HG03045 (cell line): ENCODE data around the gene NFATC1.
"Not testable (repeated sequence)": the region's sequence is repeated elsewhere in the genome, so short reads cannot be mapped to it uniquely, and the experiment has no call there.

ENCODE experiments used
- ATAC-seq: cut with Tn5 transposase; IDR thresholded peaks from one replicate; pipeline ENCODE4 v1.9.1; 2021; ENCODE audit warnings: mild to moderate bottlenecking, moderate library complexity; ENCODE audit not compliant: unreplicated experiment

Gene NFATC1

GRCh38 chr18:79469751-79470505 is 74.2 kb downstream of the NFATC1 start:
- ATAC-seq, result no peak

DNA sequence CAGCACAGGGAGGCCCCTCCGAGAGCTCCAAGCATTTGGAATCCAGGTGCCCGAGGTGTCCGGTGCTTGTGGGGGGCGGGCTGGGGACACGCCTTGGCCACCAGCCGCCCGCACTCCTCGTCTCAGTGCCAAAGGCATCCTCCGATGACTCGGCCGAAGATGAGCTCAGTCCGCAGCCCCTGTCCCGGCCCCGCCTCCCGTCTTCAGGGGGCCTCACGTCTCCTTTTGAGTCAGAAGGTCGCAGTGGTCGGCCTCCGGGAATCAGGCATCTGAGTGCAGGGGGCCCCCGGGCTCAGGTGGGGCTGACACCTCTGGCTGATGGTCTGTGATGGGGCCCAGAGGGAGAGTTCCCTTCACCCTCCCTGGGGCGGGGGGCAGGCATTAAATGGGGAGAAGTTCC is 74.8 kb downstream of the NFATC1 start:
- ATAC-seq, result no peak

- no peak for ATAC-seq
Observed at GRCh38 chr18:79471046-79471445, 75.3 kb downstream of the NFATC1 start.

- ATAC-seq, result no peak
Observed at GRCh38 chr18:79471597-79471996, 75.9 kb downstream of the NFATC1 start.

GRCh38 chr18:79472176-79472575 is 76.4 kb downstream of the NFATC1 start:
- no peak for ATAC-seq

- ATAC-seq, result no peak
Observed at GRCh38 chr18:79472946-79473345, 77.2 kb downstream of the NFATC1 start.

GRCh38 chr18:79476031-79476917 is 80.5 kb downstream of the NFATC1 start:
- ATAC-seq, result no peak

DNA sequence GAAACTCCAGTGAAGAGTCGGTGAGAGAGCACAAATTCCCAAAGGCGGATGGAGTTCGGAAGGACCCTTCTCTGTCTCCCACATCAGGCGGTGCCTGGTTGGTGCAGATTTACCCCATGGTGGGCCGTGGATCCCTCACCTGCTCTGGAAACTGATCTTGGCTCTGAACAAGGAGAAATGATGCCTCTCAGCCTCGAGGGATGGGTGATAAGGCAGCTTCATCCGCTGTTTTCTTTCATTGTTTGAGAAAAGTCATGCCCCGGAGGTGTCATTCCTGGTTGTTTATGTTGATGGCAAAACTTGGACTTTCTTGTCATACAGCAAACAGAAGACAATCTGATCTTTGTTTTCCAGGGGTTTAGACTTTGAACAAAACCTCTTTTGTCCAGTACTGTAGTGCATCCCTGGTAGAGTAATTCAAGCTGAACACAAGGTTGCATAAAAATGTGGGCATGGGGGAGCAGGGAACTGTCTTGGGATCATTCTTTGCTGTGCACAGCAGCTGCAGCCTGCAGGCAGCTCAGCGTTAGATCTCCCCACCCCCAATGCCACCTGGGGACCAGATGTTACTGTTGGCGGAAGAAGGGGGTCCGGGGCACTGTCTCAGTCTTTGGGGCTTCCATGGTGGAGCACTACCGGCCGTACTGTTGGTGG is 81.3 kb downstream of the NFATC1 start:
- ATAC-seq, result no peak

- no peak for ATAC-seq
Observed at GRCh38 chr18:79477711-79478483, 82.2 kb downstream of the NFATC1 start.

- ATAC-seq, result no peak
Observed at GRCh38 chr18:79478484-79479115, 82.9 kb downstream of the NFATC1 start.

DNA sequence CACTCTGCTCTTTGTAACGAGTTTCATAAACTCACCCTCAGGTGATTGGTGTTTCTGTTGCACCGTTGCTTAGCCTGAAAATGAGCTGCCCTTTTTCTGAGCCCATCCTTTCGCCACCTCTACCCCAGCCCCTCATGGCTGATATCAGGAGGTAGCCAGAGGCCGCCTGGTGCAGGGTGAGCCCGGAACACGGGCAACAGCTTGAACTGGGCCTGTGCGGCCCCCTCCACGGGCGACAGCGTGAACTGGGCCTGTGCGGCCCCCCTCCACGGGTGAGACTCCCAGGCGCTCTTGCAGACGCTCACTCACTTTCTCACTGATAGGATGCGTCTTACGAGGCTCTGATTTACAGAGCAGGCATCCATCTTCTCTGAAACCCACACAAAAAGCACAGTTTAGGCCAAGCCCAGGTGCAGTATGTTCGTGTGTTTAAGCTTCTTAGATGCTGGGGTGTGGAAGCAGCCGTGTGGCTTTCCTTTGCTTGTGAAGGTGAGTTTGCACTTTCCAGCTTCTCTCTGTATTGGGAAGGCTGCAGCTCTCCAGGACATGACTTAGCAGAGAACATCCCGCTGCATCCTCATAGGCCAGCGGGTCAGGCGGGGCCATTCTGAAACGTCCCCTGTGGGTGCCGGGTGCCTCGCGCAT is 83.5 kb downstream of the NFATC1 start:
- no peak for ATAC-seq

DNA sequence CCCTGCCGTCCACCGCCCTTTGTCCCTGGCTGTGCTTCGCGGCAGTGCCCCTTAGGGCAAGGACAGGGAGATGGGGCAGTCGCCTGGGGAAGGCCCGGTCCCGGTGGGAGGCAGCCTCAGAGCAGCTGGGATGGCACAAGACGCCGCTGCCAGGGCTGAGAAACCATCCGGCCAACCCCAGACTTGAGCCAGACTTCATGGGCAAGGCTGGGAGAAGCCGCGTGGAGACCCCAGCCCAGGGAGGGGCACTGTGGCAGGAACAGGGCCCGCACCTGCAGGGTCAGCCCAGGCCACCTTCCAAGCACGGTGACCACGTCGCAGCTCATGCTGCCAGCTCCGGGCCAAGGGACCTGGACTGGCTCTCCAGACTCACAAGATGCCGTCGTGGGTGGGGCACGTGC is 84.0 kb downstream of the NFATC1 start:
- ATAC-seq, result no peak

GRCh38 chr18:79480171-79481045 is 84.7 kb downstream of the NFATC1 start:
- ATAC-seq, result no peak

- ATAC-seq, result no peak
Observed at GRCh38 chr18:79481046-79481790, 85.5 kb downstream of the NFATC1 start.

GRCh38 chr18:79483393-79483792 is 87.7 kb downstream of the NFATC1 start:
- ATAC-seq, result not testable (repeated sequence)

DNA sequence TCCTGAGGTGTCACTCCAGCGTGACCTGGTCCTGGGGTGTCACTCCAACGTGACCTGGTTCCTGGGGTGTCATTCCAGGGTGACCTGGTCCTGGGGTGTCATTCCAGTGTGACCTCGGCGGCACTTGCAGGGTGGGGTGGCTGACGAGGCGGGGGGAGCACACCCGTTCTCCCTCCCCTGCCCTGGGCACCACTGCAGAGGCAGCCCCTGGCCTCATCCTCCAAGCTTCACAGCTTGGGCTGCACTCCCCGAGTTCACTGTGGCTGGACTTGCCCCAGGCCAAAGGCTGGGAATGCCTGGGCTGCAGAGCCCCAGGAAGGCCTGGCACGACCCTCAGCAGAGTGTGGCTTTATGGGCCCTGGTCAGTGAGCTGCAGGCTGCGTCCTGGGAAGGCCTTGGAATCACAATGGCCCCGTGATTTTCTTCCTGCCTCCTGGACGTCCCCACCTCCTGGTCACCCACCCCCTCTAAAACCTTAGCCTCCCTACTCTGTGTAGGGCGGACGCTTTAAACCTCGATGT is 88.3 kb downstream of the NFATC1 start:
- no peak for ATAC-seq

- no peak for ATAC-seq
Observed at GRCh38 chr18:79484661-79485621, 89.2 kb downstream of the NFATC1 start.
